Fibroblast of lung (primary cell): Measurements from ENCODE around the gene ITGA8.

ENCODE experiments used
- EZH2 ChIP-seq: IDR thresholded peaks from 2 replicates; pipeline ENCODE4 v1.5.1; 2012; ENCODE audit warnings: low read length, control low read depth, mild to moderate bottlenecking; ENCODE audit errors: missing control alignments
- TF ChIP-seq, protein P1 (sequence below), 2 donors: IDR thresholded peaks in 1 of 2; conservative IDR thresholded peaks in 1 of 2; 1 replicate in 1 of 2; 2 replicates in 1 of 2; pipeline ENCODE4 v1.5.1; 2011 to 2012; ENCODE audit warnings: low read length in 2 of 2, control low read depth in 1 of 2, inconsistent platforms in 1 of 2, low read depth in 1 of 2, mild to moderate bottlenecking in 1 of 2

DNA sequence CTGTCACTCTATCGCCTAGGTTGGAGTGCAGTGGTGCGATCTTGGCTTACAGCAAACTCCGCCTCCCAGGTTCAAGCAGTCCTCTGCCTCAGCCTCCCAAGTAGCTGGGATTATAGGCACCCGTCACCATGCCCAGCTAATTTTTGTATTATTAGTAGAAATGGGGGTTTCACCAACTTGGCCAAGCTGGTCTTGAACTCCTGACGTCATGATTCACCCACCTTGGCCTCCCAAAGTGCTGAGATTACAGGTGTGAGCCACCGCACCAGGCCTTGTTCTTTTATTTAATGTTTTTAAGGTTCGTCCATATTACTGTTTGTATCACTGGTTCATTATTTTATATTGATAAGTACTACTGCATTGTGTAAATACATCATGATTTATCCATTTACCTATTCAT is 10.2 kb upstream of the ITGA8 start:
- TF ChIP-seq, protein P1, sequence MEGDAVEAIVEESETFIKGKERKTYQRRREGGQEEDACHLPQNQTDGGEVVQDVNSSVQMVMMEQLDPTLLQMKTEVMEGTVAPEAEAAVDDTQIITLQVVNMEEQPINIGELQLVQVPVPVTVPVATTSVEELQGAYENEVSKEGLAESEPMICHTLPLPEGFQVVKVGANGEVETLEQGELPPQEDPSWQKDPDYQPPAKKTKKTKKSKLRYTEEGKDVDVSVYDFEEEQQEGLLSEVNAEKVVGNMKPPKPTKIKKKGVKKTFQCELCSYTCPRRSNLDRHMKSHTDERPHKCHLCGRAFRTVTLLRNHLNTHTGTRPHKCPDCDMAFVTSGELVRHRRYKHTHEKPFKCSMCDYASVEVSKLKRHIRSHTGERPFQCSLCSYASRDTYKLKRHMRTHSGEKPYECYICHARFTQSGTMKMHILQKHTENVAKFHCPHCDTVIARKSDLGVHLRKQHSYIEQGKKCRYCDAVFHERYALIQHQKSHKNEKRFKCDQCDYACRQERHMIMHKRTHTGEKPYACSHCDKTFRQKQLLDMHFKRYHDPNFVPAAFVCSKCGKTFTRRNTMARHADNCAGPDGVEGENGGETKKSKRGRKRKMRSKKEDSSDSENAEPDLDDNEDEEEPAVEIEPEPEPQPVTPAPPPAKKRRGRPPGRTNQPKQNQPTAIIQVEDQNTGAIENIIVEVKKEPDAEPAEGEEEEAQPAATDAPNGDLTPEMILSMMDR (conservative IDR thresholded peaks at IDR 0.05 in 1 of 2, IDR thresholded peaks at IDR 0.05 in 1 of 2; ENCODE audit: low read depth in 1 of 2, low read length in 2 of 2): no peak
- TF ChIP-seq EZH2: no peak
